Ureter (tissue), 1 donor: Measurements from ENCODE around the gene ZRANB3. TPM values are rescaled to one million over a fixed set of nuclear protein-coding genes. Genes with fewer than 3 reads are reported as not detected.

Source experiments
- DNase-seq: peaks from one replicate; pipeline ENCODE4 v3.0.0-alpha.2; 2020; ENCODE audit warnings: low spot score
- total RNA-seq: library from RNA; stranded (reverse); gene quantifications from one replicate; pipeline ENCODE4 v1.2.4, GENCODE V29; 2023
- donor health status: DM: yes; HTN: yes; CAD: no.

ZRANB3 gene
- total RNA-seq, 1 donor from 2014 or later = 16.5 TPM

DNA sequence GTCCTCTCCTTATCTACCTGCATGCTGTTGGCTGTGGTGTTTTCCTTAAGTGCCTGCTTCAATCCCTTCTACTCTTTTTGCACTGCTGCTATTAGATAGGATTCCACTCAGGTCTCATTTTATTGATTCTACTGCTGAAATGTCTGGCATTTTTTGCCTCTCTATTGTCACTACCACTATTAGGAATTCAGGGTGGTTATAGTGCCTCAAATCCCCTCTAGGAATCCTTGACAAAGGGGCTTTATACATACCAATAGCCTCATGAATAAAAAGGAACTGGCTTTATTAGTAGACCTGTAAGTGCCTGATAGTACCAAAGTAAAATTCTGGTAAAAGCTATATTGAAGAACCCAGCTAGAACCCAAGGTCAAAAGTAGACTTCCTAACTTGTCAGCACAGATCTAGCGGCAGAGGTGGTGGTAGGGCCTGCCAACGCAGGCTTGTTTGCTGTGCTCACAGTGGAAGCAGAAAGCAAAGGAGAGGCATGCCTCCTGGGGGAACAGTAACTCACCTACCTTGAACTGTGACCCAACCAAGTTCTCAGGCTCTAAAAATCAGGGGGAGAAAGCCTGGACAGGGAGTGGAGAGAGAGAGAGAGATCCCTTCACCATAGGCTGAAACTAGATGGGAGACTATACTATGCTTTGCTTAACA is 278.1 kb downstream of the ZRANB3 start:
- no peak for DNase-seq

DNA sequence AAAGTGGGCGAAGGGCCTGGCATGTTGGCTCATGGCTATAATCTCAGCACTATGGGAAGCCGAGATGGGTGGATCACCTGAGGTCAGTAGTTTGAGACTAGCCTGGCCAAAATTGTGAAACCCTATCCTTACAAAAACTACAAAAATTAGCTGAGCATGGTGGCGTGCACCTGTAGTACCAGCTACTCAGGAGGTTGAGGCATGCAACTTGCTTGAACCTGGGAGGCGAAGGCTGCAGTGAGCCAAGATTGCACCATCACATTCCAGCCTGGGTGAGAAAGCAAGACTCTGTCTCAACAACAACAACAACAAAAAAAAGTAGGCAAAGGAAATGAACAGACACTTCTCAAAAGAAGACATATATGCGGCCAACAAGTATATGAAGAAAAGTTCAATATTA is 282.4 kb downstream of the ZRANB3 start:
- DNase-seq = no peak

DNA sequence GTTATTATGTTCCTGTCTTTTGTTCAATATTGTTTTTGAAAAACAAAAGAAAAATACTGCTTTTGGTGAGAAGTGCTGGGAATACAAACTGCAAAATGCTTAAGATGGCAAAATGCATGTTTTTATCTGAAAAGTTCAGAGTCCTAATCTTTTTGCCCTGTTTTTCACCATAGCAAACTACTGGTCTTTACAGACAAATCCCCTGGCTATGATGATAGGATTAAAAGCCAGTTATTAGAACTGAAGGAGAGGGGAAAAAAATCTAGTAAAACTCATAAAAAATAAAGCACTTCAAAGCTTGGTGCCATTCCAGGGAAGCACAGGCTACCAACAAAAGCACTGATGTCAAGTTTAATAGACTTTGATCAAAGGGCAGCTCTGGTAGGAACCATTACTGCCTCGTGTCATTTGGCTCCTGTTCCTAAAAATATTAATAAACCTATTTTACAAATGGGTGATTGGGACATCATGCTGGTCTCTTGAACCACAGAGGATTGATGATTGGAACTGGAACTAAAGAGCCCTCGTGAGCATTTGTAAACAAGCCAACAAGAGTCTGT is 284.2 kb downstream of the ZRANB3 start:
- no peak for DNase-seq

DNA sequence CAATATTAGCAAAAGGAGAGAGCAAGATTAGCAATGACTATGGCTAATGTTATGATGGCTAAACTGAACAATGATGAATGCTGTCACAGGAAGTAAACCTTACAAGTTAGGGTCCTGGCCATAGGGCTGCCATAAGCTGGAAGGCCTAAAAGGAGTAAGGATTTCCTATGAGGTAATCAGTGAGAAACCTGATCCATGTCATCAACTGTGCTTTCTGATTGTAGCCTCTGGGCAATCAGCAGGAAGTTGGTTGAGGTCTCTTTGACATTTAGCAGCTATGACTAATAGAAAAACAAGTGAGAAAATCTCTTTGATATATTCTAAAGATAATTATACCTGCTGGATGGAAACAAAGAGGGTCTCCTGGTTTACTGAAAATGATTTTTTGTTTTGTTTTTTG is 285.9 kb downstream of the ZRANB3 start:
- DNase-seq = no peak

DNA sequence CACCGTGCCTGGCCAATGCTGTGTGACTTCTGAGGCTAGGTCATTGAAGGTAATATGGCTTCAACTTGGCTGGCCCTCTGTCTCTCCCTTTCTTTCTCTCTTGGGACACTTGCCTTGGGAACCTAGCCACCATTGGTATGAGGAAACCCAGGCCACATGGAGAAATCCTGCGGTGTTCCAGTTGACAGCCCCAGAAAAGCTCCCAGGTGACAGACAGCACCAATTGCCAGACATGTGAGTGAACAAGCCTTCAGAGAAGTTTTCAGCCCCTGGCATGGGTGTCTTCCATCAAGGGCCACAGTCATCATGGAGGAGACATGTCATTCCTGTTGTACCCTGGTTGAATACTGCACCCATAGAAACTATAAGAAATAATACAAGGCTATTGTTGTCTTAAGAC is 292.4 kb downstream of the ZRANB3 start:
- no peak for DNase-seq

DNA sequence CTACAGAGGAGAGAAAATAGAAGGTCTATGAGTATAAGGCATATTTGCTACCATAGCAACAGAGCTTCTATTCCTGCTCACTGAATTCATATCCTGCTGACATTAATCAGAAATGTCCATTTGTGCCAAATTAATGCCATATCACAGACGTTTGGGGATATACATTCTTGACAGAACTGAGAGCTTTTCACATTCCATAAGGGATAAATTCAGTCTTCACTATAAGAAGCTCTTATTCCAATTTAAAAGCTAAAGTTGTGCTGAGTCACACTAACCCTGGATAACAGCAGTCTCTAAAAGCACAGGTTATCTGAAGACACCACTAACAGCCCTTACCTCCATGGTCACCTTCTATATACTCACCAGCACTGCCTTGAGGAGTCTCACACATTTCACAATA is 300.9 kb downstream of the ZRANB3 start:
- no peak for DNase-seq

DNA sequence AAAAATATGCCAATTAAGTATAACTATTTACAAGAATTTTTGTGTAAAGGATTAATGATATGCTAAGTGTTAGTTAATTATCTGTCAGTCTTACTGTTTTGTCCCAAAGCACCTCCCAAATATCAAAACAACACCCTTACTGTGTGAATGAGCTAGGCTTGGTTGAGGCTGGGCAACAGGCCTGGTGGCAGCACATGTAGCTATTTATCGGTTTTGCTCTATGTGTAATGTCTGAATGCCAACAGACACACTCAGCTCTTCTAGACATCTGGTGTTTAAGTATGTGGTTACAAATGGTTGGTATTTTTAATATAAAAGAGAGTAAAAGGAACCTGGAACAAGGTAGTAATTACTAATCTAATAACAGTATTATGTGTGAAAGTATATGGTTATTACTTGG is 303.6 kb downstream of the ZRANB3 start:
- no peak for DNase-seq

DNA sequence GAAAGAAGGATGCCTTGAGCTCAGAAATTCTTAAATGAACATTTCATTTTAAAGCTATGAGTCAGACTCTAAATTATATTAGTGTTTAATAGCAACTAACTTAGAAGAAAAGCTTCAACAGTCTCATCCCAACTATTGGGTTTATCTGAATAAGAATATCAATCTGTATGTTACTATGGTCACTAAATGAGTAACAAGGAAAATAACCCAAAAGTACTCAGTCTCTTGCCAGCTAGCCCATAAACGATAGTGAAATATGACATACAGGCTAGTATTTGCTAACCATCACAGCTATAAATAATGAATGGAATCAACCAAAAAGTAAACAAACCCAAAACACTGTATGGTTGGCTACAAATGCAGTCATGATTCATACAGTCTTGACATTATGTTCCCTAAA is 304.1 kb downstream of the ZRANB3 start:
- DNase-seq = no peak

DNA sequence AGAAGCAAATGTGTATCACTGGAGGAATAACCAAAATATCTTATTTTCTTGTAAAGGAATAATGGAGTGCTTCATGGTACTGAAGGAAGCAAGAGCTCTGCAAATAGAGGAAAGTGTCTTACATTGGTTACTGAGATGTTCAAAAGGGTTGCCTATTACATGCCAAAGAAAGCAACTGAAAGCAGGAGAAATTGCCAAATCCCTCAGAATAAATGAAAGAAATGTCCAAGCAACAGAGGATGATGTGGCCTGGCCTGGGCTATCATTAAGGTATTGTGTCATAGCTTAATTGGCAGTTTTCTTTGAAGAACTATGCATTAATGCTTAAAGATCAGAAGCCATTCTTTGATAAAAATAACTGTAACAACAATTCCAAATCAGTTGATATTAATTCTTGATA is 305.2 kb downstream of the ZRANB3 start:
- DNase-seq = no peak

DNA sequence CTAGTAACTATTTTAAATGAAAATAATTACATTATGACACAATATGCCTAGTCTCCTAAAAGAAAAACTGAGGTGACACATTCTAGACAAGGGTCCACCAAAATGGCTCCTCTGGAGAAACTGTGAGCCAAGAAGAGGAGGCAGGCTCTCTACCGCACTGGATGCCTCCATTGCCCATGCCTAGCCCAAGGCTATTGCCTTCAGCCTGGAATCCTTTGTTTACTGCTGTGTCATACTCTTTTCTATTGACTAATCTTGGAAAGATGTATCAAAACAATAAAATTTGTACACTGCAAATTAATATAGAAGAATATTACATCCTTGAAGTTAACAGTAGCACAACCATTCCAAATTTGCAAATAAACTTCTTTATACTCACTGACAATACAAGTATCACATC is 311.8 kb downstream of the ZRANB3 start:
- no peak for DNase-seq

DNA sequence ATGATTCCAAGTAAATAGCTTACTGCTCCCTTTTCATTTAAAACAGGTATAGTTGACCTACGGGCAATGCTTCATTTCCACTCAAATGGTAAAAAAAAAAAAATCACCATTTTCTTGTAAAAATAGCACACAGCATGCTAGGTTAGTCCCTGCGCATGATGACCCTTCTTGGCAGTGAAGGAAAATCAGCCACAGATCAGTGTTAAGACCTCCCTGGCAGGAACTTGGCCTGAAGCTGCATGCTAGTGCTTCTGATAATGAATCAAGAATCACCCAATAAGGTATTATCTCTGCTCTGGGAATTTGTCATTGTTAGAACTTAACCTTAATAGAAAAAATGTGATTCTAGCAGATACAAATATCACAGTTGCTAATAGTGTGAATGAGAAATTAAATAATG is 312.6 kb downstream of the ZRANB3 start:
- DNase-seq = no peak

DNA sequence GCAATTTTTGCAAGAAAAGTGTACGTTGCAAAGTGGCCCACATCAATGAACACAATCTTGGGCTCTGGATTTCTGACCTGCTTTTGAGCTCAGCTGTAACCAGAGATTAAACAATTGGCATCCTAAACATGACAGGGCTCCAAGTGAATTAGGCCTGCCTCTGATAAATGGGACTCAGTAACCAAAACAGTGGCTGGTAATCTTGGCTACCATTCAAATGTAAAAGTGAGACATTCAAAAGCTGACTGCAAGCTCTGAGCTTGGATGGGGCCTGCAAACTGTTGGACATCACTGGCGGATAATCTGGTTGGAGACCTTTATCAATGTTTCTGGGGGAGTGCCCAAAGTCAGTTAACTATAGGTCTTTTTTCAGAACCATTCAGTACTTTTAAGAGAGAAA is 318.3 kb downstream of the ZRANB3 start:
- DNase-seq = no peak

DNA sequence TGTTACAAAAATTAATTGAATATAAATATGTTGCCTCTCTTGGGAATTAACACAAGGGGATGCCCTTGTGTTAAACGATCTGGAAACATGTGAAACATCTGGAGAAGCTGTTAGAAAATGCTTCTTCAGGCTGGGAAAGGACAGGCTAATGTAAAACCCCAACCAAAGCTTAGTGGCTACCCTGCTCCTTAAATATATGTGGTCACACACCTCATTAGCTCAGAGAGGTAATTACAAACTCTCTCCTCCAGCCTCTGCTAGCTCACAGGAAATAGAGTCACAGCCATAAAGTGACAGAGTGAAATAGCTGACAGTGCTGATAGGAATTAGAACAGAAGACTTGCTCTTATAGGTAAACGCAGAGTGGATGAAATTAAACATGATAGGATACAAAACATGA is 323.0 kb downstream of the ZRANB3 start:
- no peak for DNase-seq

DNA sequence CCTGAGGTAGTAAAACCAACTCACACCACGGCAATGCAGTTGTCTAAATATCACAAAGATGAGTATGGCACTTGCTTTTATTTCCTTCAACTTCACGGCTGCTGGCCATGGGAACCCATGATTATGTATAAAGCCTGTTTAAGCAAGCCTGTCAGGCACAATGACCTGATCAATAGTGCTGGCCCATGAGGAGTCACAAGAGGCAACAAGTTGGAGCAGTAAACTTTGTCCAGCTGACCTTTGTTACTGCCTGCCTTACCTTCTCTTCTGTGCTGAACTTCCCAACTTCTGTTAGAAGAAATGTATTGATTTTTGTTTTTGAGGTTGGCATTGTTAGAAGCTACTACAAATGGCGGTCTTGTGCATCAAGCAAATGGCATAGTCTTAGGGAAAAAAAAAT is 327.1 kb downstream of the ZRANB3 start:
- no peak for DNase-seq

DNA sequence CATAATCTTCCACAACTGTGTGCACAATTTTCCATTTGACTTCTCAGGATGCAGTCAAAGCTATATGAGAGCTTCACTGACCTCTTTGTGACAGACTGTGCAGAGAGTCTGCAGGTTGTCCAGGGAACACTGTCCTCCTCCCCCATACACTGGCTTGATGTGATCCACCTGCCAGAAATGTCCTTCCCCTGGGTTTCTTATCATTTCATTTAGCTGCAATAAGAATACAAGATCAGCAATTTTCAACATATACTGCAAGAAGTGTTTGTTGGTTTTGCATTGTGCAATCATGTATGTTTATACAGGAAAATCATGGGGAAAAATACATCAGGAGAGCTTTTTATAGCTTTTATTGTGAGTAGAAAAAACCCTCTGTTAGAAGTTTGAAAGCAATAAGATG is 328.3 kb downstream of the ZRANB3 start:
- DNase-seq = no peak

DNA sequence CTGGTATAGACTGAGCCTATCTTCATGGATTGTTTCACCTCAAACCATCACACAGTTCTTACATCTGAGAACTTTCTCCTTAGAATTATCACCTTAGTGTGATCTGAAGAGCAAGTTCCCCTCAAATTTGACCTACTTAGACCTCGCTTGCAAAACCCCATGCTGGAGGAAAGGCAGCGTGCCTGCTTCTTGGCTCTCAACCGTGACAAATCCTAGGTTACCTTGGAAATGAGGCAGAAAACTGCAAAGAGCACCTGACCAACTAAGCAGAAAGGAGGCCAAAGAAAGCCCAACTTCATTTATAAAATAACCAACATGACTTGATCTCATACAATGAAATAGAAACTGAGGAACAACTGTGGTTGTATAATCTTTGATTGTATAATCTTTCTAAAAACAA is 332.5 kb downstream of the ZRANB3 start:
- DNase-seq = no peak

DNA sequence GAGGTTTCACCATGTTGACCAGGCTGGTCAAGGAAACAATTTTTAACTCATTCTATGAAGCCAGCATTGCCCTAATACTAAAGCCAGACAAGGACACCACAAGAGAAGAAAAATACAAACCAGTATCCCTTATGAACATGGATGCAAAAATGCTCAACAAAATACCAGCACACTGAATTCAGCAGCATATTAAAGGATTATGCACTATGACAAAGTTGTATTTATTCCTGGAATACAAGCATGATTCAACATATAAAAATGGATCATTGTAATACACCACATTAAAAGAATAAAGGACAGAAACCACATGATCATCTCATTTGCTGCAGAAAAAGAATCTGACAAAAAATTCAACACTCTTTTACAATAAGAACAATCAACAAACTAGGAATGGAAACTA is 340.2 kb downstream of the ZRANB3 start:
- no peak for DNase-seq

DNA sequence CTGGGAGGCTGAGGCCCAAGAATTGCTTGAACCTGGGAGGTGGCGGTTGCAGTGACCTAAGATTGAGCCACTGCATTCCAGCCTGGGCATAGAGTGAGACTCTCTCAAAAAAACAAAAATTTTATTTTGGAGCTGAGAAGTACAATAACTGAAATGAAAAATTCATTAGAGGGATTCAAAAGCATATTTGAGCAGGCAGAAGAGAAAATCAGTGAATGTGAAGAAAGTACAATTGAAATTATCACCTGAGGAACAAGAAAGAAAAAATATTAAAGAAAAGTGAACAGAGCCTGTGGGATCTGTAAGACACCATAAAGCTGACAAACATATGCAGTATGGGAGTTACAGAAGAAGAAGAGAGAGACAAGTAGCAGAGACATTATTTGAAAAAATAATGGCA is 341.9 kb downstream of the ZRANB3 start:
- DNase-seq = no peak

DNA sequence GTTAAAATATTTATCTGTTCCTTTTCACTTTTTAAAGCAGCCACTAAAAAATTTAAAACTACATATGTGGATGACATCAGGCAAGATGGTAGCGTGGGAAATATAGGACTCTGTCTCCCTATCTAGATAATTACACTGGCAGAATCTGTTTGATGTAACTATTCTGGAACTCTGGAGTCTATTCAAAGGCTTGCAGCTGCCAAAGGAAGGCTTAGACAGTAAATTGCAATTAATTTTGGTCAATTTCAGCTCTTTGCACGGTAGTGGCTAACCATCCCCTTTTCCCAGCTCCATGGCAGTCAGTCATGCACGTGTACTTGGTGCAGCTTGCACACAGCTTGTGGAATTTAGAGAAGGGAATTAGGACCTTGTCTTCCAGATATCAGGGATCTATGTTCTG is 343.7 kb downstream of the ZRANB3 start:
- no peak for DNase-seq

DNA sequence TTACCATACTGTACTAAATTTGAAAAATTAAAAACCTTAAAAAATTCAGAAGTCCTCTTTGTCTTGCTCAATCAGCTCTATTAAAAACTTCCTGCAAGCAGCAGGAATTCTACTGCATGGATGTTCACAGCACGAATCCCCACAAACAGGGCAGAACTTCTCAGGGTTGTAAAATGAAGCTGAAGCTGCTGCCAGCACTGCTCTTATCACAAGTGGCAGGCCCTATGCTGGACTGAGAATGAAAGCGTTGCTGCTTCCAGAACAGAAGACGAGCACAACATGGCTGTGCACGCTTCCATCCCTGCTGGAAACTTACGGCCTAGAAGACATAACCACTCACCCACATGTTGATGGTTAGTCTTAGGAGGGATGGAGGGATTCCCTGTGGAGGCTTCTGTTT is 345.0 kb downstream of the ZRANB3 start:
- no peak for DNase-seq

DNA sequence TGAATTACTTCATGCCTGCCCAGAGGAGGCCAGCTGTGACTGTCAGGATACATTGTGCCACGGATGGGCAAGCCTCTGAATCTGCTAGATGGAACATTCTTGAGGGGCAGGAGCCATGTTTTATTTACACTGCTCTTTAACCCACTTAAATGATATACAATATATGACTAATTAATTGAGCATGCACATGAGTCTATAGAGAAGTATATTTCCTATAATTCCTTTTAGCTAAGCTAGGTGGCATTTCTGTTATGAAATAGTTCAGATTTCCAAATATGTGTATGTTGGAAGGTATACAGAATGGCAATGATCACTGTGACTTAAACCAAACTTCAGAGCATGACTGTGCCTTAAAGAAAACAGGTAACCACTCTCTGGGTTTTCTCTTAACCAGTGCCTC is 347.2 kb downstream of the ZRANB3 start:
- DNase-seq = no peak

DNA sequence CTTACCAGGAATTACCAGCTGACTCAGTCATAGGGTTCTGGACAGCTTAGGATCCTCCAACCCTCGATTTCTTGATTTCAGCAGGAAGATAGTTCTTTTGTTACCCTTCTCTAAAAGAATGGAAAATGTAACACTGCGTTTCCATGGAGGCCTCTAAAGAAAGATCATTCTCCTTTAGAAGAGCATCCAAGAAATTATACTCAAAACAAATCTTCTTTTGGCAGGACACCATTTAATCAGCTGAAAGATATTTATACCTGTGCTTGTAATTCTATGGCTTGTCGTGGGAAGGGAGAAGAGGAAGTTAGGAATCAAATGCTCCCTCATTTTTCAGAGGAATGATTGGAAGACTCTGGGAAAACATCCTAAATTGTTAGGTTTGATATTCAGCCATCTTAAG is 348.4 kb downstream of the ZRANB3 start:
- no peak for DNase-seq

DNA sequence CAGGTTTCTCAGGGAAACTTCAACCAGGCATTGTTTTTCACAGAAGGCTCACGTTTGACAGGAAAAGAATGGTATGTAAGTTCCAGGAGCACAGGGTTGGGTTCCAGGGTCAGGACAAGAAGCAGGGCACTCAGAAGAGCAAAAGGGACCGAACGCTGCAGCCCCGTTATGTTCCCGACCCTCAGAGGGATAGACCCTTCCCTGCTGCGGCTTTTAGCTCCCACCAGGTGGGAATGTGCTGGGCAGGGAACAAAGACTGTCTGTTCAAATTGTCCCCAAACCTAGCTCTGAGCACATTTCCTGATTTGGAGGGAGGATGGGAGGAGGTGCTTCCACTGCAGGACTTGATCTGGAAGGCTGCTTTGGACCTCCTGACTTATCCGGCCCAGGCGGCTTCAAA is 348.8 kb downstream of the ZRANB3 start:
- DNase-seq = no peak

DNA sequence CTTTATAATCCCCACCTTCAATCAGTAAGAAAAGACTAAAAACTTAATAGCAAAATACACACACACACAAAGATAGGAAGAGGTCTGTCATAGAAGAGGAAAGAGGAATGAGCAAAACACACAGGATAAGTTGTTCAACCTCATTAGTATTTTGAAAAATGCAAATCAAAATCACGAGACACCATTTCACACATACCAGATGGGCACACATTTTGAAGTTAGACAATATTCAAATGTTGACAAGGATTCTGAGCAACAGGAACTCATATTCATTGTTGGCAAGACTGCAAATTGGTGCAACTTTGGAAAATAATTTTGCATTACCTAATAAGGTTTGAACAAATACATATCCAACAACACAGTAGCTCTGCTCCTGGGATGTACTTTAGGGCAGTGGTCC is 351.3 kb downstream of the ZRANB3 start:
- DNase-seq = no peak
